ENCODE measurements around the gene ACSM3. TPM values are rescaled to one million over a fixed set of nuclear protein-coding genes. Genes with fewer than 3 reads are reported as not detected.

ACSM3 gene
- total and polyA plus RNA-seq, 2 donors (not counting 3 experiments of a cell fraction or from before 2014, with no cell fraction given): 23.7 to 37.3 TPM

- dilution Hi-C loops (cut with MboI; ENCODE audit: extremely low pct_ligation_motif_present, low sequenced_read_pairs): no loop called here
- ChIA-PET CTCF (interaction anchor here (1.2 to 1.3 kb wide), 2 partner anchors 11 to 18 kb away, joined by 4 read pairs; partner anchors contain the start of genes ERI2 and REXO5), POLR2A (no interaction called here)
- no peak overlapping the region for H2AFZ ChIP-seq (ENCODE audit: low read depth, low read length)
- no peaks in the 10 kb centered on the region for H4K20me1 ChIP-seq (replicated peaks; ENCODE audit: control insufficient read depth, extremely low read depth, insufficient read depth, low read length)
- H3K4me2 ChIP-seq (ENCODE audit: insufficient read depth, low read length): no peak overlapping the region
- peak; percentile 63 for FAIRE-seq
- H3K9ac ChIP-seq (replicated peaks; ENCODE audit: extremely low read depth, insufficient read depth, low read length): no peak overlapping the region
- no peaks in the 10 kb centered on the region for H3K4me1 ChIP-seq (ENCODE audit: control insufficient read depth, extremely low read depth, insufficient read depth, low read length)
- intact Hi-C loops (cut with micrococcal nuclease): no loop called here
- H3K9me3 ChIP-seq (replicated peaks; ENCODE audit: control insufficient read depth, insufficient read depth, low read length): no peaks in the 10 kb centered on the region
- no TSS peak for BruUV-seq (replicated peaks)
- H3K79me2 ChIP-seq (ENCODE audit: control insufficient read depth, insufficient read depth, low read length): no peaks in the 10 kb centered on the region
- no peaks in the 10 kb centered on the region for H3K27me3 ChIP-seq (ENCODE audit: control insufficient read depth in 2 of 2, insufficient read depth in 2 of 2, low read length in 2 of 2)
- H3K9me1 ChIP-seq (replicated peaks; ENCODE audit: control insufficient read depth, extremely low read depth, insufficient read depth, low read length): no peaks in the 10 kb centered on the region
- TF ChIP-seq MYC (IDR thresholded peaks at IDR 0.05; ENCODE audit: low read depth, low read length) (no peak), GATA2 (IDR thresholded peaks at IDR 0.05; ENCODE audit: insufficient read depth, insufficient read length, low read depth, low read length) (no peak), JUN (IDR thresholded peaks at IDR 0.05; ENCODE audit: borderline replicate concordance, insufficient read depth, insufficient read length, low read depth) (no peak), CTCF (IDR thresholded peaks at IDR 0.05; ENCODE audit: extremely low read depth in 1 of 2, insufficient read depth in 1 of 2, low read depth in 1 of 2, low read length in 2 of 2) (no peak), POLR2A (IDR thresholded peaks at IDR 0.05; ENCODE audit: low read depth, low read length) (no peak), POLR2AphosphoS5 (IDR thresholded peaks at IDR 0.05; ENCODE audit: insufficient read depth, low read depth, low read length) (no peak), MAX (IDR thresholded peaks at IDR 0.05; ENCODE audit: insufficient read depth, insufficient read length) (no peak), EZH2 (IDR thresholded peaks at IDR 0.05; ENCODE audit: borderline replicate concordance, low read depth, low read length, severe bottlenecking) (no peak), FOS (IDR thresholded peaks at IDR 0.05; ENCODE audit: borderline replicate concordance, insufficient read depth, low read length) (no peak)
- no peak for DNase-seq (ENCODE audit: low read depth, low spot score)
- no peak overlapping the region for H3K4me3 ChIP-seq (replicated peaks in 1 of 3; ENCODE audit: insufficient read depth in 1 of 3, low read depth in 1 of 3, low read length in 3 of 3)
- H3K27ac ChIP-seq (ENCODE audit: insufficient read depth, low read depth, low read length): no peak overlapping the region
- H3K36me3 ChIP-seq (ENCODE audit: control insufficient read depth in 2 of 2, extremely low read depth in 1 of 2, insufficient read depth in 2 of 2, low read length in 2 of 2): no peaks in the 10 kb centered on the region
Measured at GRCh38 chr16:20789130-20789529, 25.3 kb downstream of the ACSM3 start.

All from endothelial cell of umbilical vein (primary cell).